ENCODE data around the gene SHFL.

SHFL gene

DNA sequence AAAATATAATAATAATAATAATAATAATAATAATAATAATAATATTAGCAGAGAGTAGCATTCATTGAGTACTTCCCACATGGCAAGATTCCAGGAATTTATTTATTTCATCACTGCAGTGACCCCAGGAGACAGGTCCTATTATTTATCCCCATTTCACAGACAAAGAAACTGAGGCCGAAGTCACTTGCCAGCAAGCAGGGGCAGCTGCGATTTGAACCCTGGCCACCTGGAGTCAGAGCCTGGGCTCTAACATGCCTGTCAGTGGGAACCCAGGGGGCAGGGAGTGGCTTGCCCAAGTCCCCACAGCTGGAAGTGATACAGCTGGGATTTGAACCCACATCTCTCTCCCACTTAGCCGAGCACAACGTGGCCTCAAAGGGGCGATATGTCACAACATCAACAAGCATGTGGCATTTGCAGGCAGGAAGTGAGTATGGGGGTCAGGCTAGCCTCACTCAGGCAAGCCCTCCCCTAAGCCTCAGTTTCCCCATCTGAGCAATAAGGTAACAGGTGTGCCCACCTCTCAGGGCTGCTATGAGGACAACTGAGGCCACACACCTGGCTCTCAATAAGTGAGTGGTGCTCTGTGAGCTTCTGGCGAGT, 2.9 kb downstream of the SHFL start:
- ATAC-seq = no peak

DNA sequence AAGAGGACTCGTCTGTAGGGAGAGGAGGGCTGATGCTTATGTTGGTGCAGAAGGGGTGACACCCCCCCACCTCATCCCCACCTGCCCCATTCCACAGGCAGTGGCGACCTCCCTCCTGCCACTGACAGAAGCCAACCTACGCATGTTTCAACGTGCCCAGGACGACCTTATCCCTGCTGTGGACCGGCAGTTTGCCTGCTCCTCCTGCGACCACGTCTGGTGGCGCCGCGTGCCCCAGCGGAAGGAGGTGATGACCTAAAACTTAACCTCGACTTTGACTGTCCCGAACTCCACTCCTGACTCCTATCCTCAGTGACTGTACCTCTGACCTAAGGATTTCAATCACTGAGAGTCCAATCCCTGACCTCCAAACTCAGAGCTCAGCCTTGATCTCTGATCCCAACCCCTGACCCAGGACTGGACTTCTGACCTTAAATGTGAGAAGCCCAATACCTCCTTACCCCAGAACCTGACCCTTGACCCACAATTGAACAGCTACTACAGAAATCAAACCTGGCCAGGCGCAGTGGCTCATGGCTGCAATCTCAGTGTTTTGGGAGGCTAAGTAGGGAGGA, 3.8 kb downstream of the SHFL start:
- no peak for ATAC-seq

DNA sequence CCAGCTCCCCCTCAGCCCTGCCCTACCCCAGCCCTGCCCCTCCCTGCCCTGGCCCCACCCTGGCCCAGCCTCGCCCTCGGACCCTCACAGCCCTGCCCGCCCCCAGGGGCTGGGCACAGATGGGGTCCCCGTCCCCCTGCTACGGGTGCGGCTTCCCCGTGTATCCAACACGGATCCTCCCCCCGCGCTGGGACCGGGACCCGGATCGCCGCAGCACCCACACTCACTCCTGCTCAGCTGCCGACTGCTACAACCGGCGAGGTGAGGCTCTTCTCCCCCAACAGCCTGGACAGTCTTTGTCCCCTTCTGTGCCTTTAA, 5.2 kb downstream of the SHFL start:
- no peak for ATAC-seq

DNA sequence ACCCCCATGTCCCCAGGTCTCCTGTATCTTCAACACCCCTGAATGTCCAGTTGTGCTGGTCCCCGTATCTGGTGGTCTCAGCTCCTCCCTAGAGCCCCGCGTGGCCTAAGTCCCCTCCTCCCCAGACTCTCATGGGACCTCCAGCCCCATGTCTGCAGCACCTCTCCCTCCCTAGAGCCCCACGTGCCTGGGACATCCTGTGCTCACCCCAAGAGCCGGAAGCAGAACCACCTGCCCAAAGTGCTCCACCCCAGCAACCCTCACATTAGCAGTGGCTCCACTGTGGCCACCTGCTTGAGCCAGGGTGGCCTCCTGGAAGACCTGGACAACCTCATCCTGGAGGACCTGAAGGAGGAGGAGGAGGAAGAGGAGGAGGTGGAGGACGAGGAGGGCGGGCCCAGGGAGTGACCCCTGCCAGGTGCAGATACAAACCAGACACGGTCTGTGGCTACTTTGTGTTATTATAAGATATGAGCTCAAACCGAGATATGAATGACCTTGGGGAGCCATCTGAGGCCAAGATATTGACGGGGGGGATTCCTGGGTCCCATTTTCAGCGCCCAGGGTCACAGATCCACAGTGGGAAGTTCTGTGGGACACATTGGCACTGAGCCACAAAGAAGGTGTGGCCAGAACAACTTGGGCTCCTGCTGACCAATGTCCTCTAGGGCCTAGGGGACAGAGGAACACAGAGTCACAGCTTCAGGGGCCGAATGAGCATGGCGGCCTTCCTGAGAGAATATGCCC, 6.0 kb downstream of the SHFL start:
- ATAC-seq = no peak

DNA sequence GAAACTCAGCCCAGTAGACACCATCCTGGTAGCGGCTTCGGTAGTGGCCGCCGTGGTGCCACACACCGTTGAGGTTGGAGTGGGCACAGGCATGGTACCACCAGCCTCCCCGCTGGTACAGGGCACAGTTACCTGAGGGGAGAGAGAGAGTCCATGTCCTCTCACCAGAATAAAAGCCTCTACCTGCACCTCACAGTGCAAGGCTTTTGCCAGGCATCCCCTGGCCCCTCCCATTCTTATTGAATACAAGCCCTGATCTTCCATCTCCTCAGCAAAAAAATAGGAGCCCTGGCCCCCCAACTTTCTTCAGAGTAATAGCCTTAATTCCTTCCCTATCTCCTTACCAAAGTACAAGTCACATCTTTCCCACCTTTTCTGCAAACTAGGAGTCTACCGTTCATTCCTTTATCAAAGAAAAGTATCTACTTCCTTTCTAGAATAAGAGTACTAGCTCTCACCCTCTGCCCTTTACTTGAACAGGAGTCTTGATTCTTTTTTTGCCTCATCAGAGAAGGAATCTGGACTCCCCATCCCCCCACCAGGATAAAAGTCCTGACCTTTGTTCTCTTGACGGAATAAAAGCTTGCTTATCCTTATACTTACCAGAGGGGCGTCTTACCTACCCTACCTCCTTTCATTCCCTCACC, 6.7 kb downstream of the SHFL start:
- ATAC-seq = no peak

DNA sequence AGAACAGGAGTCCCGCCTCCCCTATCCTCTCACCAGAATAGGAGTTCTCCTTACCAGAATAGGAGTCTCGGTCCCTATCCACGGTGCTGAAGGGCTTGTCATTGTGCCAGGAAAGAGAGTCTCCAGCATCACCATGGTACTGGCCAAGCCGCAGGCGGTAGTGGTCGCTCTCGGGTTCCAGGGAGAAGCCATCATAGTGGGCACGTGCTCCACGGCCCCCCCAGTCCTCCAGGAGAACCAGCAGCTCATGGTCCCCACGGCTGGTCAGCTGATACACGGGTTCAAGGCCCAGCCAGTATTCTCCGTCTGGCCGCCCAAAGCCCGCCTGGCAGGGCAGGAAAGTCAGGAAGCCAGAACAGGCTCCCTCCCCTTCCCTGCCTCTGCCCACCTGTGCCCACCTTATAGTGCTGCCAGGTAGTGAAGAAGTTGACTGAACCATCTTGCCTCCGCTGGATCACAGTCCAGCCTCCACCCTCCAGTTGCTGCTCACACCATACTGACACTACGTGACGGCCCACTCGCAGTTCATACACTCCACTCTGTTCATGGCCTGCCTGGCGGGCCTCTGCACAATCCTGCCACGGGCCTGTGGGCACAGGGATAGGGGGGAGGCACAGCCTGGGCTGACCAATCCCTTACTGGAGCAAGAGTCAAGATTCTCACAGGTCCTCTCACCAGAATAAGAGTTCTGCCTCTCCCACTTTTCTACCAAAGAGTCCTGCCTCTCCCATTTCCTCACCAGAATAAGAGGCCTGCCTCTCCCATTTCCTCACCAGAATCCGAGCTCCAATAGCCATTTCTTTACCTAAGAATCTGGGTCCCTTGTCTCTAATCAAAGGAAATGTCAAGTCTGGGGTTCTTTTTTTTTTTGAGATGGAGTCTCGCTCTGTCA, 7.4 kb downstream of the SHFL start:
- no peak for ATAC-seq

DNA sequence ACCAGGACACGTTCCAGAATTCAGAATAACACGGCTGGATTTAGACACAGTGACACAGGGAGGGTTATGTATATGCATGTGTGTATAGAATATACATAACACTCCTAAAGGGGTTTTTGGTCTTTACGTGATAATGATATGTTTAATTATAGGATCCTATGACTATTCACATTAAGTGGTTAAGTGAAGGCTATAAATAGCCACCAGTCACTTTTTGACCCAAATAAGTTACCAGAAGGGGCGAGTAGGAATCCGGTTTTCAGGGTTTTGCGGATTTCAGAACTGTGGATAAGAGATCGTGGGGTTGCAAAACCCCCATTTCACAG, 9.5 kb downstream of the SHFL start:
- ATAC-seq = peak; percentile 10 to 25

DNA sequence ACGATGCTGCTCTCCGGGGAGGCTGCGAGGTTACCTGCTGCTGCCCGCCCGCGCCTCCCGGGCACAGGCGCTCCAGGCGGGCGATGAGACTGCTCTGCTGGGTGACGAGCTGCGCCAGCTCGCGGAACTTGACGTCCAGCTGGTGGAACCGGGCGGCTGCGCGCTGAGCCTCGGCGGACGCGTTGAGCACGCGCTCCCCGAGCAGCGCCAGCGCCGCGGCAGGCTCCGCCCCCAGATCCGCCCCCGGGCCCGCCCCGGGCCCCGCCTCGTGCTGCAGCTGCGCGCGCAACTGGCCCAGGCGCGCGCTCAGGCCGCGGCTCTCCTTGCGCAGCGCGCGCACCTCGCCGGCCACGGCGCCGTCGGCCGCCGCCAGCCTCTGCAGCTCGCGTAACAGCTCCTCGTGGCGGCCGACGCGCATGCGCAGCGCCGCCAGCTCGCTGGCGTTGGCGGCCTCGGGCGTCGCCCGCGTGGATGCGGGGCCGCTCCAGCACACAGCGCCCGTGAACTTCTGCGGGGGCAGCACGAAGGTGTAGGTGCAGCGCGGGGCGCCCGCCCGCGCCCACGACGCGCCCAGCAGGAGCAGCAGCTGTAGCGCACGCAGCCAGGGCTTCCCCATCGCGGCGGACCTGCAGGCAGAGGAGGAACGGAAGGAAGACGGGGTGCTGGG, 10.0 kb downstream of the SHFL start:
- ATAC-seq = peak; percentile 89 to 91

DNA sequence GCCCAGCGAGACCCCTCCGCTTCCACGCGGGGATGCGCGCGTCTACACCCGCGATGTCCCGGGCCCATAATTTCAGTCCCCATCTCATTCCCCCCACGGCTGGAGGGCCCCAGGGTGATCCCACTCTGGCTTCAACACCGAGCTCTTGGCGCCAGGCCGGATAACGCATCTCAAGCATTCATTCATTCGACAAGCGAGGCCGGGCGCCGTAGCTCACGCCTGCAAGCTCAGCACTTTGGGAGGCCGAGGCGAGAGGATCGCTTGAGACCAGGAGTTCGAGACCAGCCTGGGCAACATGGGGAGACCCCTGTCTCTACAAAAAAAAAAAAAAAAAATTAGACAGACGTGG, 10.5 kb downstream of the SHFL start:
- ATAC-seq = no peak

DNA sequence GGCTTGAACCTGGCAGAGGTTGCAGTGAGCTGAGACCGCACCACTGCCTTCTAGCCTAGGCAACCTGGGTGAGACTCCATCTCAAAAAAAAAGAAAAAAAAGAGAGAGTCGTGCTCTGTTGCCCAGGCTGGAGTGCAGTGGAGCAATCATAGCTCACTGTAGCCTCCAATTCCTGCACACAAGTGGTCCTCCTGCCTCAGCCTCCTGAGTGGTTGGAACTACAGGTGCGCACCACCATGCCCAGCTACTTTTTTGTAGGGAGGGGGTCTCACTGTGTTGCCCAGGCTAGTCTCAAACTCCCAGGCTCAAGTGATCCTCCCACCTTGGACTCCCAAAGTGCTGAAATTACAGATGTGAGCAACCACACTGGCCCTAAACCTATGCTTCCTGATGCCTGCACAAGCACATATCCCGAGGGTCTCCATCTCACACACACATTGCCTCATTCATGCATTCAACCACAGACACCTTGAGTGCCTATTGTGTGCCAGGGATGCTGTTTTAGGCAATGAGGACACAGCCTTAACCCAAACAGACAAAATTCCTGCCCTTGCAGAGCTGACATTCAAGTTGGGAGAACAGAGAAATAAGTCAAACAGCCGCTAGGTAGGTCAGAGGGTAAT, 14.2 kb downstream of the SHFL start:
- no peak for ATAC-seq

DNA sequence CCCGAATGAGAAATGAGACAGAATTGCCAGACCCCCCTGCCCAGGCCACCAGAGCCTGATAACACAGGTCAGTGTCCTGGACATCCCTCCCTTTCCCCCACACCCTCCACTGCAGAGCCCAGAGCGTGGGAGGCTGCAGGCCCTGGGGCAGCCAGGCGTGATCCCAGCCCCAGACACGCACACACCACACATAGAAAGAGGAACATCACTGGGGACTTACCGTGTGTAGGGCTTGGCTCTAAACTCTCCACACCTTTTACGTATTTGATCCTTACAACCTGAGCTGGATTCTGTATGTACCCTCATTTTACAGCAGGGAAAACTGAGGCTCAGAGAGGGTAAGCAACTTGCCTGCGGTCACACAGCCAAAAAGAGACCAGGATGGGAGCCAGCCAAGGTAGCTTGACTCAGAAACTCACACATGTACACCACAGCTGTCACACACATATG, 16.7 kb downstream of the SHFL start:
- ATAC-seq = no peak

DNA sequence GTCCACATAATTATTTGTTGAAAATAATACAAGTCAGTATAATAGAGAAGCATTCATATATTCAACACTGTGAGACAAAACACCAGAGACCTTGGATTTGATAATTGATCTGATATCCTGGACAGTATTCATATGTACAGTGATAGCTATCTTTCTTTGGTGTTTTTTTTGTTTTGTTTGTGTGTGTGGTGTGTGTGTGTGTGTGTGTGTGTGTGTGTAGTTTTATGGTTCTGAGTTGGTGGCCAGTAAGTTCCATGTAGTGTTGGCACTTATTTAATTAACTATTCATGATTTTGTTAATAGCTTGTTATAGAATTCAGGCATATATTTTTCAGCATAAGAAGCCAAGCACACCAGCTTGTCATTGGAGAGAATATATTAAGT, 18.0 kb downstream of the SHFL start:
- no peak for ATAC-seq

DNA sequence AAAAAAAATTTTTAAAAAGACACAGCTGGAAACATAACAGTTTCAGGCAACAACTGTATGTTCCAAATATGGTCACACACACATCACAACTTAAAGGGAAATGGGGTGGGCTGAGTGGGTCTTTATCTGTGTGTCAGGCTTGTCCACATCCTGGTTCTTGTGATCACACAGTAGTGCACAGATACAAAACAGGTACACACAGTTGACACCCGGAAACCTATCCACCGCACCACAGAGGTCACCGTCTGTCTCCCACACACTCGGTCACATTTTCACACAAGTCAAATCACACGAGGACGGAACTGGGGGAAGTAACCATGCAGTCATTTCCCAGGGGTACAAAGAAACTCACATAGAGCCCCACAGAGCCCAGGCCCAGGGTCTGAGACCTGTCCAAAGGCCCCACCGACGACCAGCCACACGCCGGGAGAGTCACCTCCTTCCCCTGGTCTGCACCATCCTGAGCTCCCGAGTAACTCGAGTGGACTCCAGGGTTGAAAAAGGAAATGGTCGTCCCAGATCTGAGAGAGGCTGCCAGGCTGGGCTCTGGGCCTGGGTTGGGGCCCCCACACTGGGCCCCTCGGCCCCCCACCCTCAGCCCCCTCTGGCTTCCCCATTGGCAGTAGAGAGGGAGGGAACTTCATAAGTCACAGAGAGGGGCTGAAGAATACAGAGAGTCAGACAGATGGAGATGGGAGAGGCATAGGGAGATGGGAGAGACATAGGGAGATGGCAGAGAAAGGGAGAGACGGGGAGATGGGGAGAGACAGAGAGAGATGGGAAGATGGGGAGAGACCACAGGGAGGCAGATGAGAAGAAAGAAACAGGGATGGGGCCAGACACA, 18.8 kb downstream of the SHFL start:
- peak; percentile 70 to 74 for ATAC-seq

DNA sequence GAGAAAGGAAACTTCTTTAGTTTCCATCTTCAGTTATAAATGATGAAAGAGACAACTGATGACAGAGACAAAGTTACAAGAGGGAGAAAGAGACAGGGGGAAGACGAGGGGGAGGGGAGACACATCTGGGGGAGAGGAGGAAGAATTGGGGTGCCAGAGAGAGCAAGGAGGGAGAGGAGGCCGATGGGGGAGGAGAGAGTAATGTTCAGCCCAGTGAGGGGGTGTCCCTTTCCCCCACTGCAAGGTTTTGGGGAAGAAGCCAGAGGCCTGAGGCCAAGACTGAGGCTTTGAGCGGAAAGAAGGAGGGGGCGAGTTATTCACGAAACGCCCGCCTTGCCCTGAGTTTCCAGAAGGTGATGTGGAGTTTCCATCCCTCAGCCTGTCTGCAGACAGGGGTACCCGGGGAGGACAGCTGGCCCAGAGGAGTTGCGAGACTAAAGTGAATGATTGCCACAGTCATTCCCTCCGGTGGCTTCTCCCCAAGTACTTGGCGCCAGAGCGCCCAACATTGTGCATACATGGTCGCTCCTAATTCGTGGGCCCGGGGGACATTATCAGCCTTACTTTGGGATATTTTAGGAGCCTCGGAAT, 19.5 kb downstream of the SHFL start:
- ATAC-seq = peak; percentile 53 to 54

DNA sequence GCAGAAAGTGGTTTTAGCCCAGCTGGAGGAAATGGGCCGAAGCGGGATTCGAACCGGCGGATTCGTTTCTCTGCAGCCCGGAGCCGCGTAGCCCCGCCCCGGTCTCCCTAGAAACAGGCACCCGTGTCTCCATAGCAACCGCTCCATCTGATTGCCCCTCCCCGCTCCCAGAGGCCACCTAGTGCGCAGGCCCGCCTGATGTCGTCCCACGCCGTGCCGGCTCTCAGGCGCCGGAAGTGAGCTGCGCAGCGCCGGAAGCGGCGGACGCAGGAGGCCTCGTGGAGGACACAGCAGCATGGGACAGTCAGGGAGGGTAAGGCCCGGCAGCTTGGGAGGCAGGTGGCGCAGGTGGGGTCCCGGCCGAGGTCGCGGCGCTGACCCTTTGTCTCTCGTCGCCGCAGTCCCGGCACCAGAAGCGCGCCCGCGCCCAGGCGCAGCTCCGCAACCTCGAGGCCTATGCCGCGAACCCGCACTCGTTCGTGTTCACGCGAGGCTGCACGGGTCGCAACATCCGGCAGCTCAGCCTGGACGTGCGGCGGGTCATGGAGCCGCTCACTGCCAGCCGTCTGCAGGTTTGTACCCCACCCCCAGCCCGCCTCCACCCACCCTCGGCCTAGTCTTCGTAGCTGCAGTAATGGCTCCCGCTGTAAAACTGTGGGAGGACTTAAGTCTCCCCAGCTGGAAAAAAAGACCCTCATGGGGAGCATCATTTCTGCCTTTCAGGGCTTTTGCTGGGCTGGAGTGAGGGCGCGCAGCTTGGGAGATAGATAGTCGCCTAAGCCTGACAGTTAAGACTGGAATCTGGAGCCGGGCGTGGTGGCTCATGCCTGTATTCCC, 20.2 kb downstream of the SHFL start, which contains the start of gene PPAN:
Gene PPAN (plus strand): TSS at position 263 of the 837 bp plus-strand sequence. CDS start 33 bp downstream, at position 296.
- ATAC-seq = peak; percentile 73 to 78

DNA sequence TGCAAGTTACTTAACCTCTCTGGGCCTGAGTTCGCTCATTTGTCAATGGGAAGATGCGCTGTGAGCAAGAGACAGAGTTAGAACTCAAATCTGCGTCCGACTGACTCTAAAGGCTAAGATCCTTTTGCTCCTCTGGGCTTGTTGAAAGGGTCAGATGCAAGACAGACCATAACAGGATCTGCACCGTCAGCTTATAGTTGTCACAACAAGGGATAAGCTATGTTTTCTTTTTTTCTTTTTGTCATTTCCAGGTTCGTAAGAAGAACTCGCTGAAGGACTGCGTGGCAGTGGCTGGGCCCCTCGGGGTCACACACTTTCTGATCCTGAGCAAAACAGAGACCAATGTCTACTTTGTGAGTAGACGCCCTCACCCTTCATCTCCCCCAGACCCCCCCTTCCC, 21.1 kb downstream of the SHFL start:
- no peak for ATAC-seq

DNA sequence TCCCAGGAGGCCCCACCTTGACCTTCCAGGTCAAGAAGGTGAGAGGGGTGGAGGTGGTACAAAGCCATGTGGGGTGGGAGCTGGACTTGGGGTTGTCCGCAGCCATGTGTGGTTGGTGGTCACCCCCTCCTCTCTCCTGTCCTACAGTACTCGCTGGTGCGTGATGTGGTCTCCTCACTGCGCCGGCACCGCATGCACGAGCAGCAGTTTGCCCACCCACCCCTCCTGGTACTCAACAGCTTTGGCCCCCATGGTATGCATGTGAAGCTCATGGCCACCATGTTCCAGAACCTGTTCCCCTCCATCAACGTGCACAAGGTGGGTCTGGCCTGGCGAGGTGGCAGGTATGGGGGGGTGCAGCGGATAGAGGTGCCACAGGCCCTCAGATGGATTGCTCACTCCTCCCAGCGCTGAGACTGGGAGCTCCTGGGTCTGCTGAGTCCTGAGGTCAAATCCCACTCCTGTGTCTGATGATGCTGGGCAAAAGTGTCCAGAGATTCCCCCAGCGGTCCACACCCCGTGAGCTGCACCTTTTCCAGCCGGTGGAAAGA, 21.8 kb downstream of the SHFL start:
- no peak for ATAC-seq

DNA sequence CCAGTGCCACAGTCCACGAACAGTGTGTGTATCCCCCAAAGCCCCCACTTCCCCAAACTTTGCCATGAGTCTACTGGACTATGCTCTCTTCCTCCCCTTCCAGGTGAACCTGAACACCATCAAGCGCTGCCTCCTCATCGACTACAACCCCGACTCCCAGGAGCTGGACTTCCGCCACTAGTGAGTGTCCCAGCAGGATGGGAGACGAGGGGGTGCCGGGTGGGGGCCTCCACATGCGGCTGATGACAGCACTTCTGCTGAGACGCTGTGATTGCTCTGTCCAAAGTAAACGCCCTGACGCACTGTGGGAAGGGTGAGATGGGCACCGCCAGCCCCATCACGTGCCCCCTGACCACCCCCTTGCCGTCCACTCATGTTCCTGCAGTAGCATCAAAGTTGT, 23.4 kb downstream of the SHFL start:
- ATAC-seq = no peak

Data from activated CD4-positive, CD25-positive, alpha-beta regulatory T cell treated with anti-CD3 and anti-CD28 coated beads, Interleukin-2, amount 50 U/mL, for 24 hours (primary cell).